OCI-LY7 (cell line): ENCODE measurements around the gene CABP2. TPM values are rescaled to one million over a fixed set of nuclear protein-coding genes. Genes with fewer than 3 reads are reported as not detected.
A peak's percentile ranks its signal among the peaks of the same experiment; 100 is the strongest.
"Not testable (repeated sequence)": the region's sequence is repeated elsewhere in the genome, so short reads cannot be mapped to it uniquely, and the experiment has no call there.

Experiments
- BruUV-seq: library from RNA; stranded (reverse); fragments of 400-500 nt; replicated peaks from 2 replicates; lab custom pipeline; 2021; lab: Mats Ljungman, UMichigan
- CTCF ChIA-PET: fragments of 300-600 bp; sonication (Branson Sonifier 250); formaldehyde crosslinking; loops from one replicate; lab custom pipeline; 2022; ENCODE audit warnings: antibody characterized with exemption; ENCODE audit not compliant: unreplicated experiment; lab: Charles Lee
- POLR2A ChIA-PET: fragments of 300-600 bp; sonication (Branson Sonifier 250); formaldehyde crosslinking; loops from one replicate; lab custom pipeline; 2022; ENCODE audit warnings: antibody characterized with exemption; lab: Charles Lee
- DNase-seq: peaks from one replicate; pipeline ENCODE4 v3.0.0-alpha.2; 2015; ENCODE audit warnings: low spot score
- H2AFZ ChIP-seq: fragments of 200-600 bp; sonication (generic), shearing (Covaris generic); 2 replicates; pipeline ENCODE4 v1.6.1; 2014; ENCODE audit warnings: mild to moderate bottlenecking, antibody characterized with exemption, low read length, moderate library complexity
- H3K27ac ChIP-seq: fragments of 200-600 bp; sonication (generic); 2 replicates; pipeline ENCODE4 v1.5.1; 2014; ENCODE audit warnings: mixed run types, low read depth, mild to moderate bottlenecking, moderate library complexity, low read length, inconsistent platforms; ENCODE audit not compliant: poor library complexity, severe bottlenecking
- H3K36me3 ChIP-seq: fragments of 200-600 bp; sonication (generic); 2 replicates; pipeline ENCODE4 v1.6.1; 2014; ENCODE audit warnings: mild to moderate bottlenecking, antibody characterized with exemption, low read length, moderate library complexity, mixed read lengths; ENCODE audit not compliant: insufficient read depth
- H3K4me1 ChIP-seq: fragments of 200-600 bp; sonication (generic); 2 replicates; pipeline ENCODE4 v1.5.1; 2014; ENCODE audit warnings: mild to moderate bottlenecking, low read length; ENCODE audit not compliant: insufficient read depth, poor library complexity, severe bottlenecking
- H3K4me2 ChIP-seq: fragments of 200-600 bp; sonication (generic); 2 replicates; pipeline ENCODE4 v1.6.1; 2014; ENCODE audit warnings: mild to moderate bottlenecking, low read length
- H3K4me3 ChIP-seq: fragments of 200-600 bp; sonication (generic); 2 replicates; pipeline ENCODE4 v1.5.1; 2014; ENCODE audit warnings: mild to moderate bottlenecking, low read depth, low read length; ENCODE audit not compliant: poor library complexity, severe bottlenecking
- H3K79me2 ChIP-seq: fragments of 200-600 bp; sonication (generic); 2 replicates; pipeline ENCODE4 v1.6.1; 2016; ENCODE audit warnings: low read depth, mild to moderate bottlenecking, low read length, moderate library complexity, mixed read lengths; ENCODE audit not compliant: insufficient read depth
- H3K9me2 ChIP-seq: fragments of 200-600 bp; sonication (generic); 2 replicates; pipeline ENCODE4 v1.6.1; 2016; ENCODE audit warnings: mild to moderate bottlenecking, low read length, mixed read lengths; ENCODE audit not compliant: insufficient read depth
- H3K9me3 ChIP-seq: fragments of 200-600 bp; sonication (generic); 2 replicates; pipeline ENCODE4 v1.6.1; 2014; ENCODE audit warnings: mild to moderate bottlenecking, mixed run types, low read length, mixed read lengths
- H4K20me1 ChIP-seq: fragments of 200-600 bp; sonication (generic); 2 replicates; pipeline ENCODE4 v1.6.1; 2014; ENCODE audit warnings: mild to moderate bottlenecking, antibody characterized with exemption, low read length, moderate library complexity, mixed read lengths; ENCODE audit not compliant: insufficient read depth
- EZH2phosphoT487 ChIP-seq: fragments of 200-600 bp; sonication (generic); IDR thresholded peaks from 2 replicates; pipeline ENCODE4 v1.6.1; 2018; ENCODE audit warnings: low read depth, borderline replicate concordance, mild to moderate bottlenecking, mixed run types, antibody characterized with exemption, low read length, moderate library complexity, mixed read lengths
- intact Hi-C: fragments of 100-400 bp; cut with micrococcal nuclease; formaldehyde crosslinking; loops from one replicate; pipeline ENCODE4 v1.10.0; 2022; ENCODE audit not compliant: unreplicated experiment
- total RNA-seq, 2 experiments: library from RNA; depleted of rRNA in 1 of 2; stranded (reverse); fragments of >200 nt in 1 of 2; shearing (Covaris generic) in 1 of 2; gene quantifications; 2 replicates each; pipeline ENCODE4 v1.2.3, GENCODE V29; 2014 to 2022
- TF ChIP-seq, protein P1 (sequence below): fragments of 200-600 bp; sonication (generic); conservative IDR thresholded peaks from 2 replicates; pipeline ENCODE4 v1.5.1; 2014; ENCODE audit warnings: mild to moderate bottlenecking, antibody characterized with exemption, low read length, moderate library complexity, mixed read lengths

CABP2 gene
- total RNA-seq, 2 experiments from 2014 or later: not detected

DNA sequence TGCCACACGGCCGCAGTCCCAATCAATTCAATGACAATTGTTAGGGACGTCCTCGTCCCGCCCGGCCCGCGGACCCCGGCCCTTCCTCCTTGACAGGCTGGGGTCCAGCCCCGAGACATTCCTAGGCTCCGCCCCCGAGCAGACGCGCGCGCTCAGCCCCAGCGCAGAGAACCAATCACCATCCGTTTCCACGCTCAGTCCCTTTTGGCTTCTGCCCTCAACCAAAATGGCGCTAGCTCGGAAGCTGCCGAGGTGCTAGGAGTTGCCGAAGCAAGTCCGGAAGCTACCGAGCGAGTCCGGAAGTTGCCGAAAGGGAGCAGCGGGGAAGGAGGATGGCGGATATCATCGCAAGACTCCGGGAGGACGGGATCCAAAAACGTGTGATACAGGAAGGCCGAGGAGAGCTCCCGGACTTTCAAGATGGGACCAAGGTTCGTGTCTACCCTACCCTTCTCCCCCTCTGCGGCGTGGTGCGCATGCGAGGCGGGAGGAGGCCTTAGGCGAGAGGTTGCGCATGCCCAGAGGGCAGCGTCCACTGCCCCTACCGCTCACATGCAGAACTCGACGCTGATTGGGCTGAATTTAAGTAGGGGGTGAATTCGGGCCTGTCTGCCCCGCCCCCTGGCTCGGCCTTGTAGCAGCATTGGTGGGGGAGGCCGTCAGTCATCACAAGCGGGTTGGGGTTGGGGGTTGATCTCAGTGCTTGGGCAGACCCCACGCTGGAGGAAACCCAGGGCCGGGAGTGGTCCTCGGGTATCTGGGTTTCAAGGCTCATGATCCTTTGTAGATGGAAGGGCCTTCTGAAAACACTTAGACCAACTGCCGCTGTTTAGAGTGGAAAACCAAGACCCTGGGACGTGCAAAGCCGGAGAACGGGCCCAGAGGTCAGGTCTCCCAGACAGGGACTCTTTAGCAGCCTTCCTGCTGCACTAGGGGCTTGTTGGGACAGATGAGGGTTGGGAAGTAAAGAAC lies 40.1 kb downstream of the CABP2 start, which contains the start of gene AIP:
Gene AIP (plus strand): TSS at position 200 of the 972 bp plus-strand sequence. CDS start 133 bp downstream, at position 333.
- peak; percentile 99 for DNase-seq
- no peak for TF ChIP-seq EZH2phosphoT487
- TF ChIP-seq, protein P1, sequence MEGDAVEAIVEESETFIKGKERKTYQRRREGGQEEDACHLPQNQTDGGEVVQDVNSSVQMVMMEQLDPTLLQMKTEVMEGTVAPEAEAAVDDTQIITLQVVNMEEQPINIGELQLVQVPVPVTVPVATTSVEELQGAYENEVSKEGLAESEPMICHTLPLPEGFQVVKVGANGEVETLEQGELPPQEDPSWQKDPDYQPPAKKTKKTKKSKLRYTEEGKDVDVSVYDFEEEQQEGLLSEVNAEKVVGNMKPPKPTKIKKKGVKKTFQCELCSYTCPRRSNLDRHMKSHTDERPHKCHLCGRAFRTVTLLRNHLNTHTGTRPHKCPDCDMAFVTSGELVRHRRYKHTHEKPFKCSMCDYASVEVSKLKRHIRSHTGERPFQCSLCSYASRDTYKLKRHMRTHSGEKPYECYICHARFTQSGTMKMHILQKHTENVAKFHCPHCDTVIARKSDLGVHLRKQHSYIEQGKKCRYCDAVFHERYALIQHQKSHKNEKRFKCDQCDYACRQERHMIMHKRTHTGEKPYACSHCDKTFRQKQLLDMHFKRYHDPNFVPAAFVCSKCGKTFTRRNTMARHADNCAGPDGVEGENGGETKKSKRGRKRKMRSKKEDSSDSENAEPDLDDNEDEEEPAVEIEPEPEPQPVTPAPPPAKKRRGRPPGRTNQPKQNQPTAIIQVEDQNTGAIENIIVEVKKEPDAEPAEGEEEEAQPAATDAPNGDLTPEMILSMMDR: no peak
- H3K9me3 ChIP-seq: no peaks in the 10 kb centered on the region
- H3K4me2 ChIP-seq: peak within 1 kb of the TSS; percentile 95
- peak within 1 kb of the TSS; percentile 71 for H3K4me3 ChIP-seq
- H3K79me2 ChIP-seq: peaks cover 28% of the 10 kb centered on the region; the same call in 1 of the 2 replicates
- no peaks in the 10 kb centered on the region for H3K9me2 ChIP-seq
- peak within 1 kb of the TSS; percentile 71 for H2AFZ ChIP-seq
- peaks cover 44% of the 10 kb centered on the region for H3K4me1 ChIP-seq
- intact Hi-C loops: loop anchor here (5.0 kb wide), 1 partner anchor 131 kb away; the partner anchor contains the start of gene POLD4
- no TSS peak for BruUV-seq
- H3K36me3 ChIP-seq: peaks cover 11% of the 10 kb centered on the region
- ChIA-PET CTCF (interaction anchor here (1.0 kb wide), 1 partner anchor 96 kb away, joined by 5 read pairs; no protein-coding TSS in a partner anchor), POLR2A (interaction anchor here (0.5 to 1.8 kb wide), 7 partner anchors 12 to 237 kb away, joined by 3 to 6 read pairs (median 3); partner anchors contain the start of genes PTPRCAP and TBC1D10C)
- no peaks in the 10 kb centered on the region for H4K20me1 ChIP-seq
- H3K27ac ChIP-seq: peak within 1 kb of the TSS; percentile 87

DNA sequence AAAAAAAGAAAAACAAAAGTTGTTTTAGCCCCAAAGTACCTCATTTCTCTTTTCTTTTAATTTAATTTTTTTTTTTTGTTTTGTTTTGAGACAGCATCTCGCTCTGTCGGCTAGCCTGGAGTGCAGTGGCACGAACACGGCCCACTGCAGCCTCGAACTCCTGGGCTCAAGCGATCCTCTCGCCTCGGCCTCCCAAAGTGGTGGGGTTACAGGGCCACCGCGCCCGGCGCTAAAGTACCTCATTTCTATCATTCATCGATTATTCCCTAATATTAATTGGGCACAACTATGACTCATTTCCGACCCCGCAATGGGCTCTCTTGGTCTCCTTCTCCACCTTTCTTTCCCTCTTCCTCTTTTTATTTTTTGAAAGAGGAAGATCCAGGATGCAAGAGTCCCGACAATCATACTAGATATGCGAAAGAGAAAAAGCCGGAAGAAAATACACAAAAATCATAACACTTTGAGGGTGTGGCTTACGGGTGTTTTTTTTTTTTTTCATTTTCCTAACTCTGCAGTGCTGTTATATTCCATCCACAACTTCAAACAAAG lies 40.9 kb downstream of the CABP2 start:
- intact Hi-C loops: loop anchor here (5.0 kb wide), 1 partner anchor 130 kb away; the partner anchor contains the start of gene POLD4
- Histone ChIP-seq H3K79me2 (peaks cover 28% of the 10 kb centered on the region; the same call in 1 of the 2 replicates), H3K4me3 (peak overlapping the region; percentile 71), H3K9me3 (no peaks in the 10 kb centered on the region), H3K36me3 (peaks cover 5% of the 10 kb centered on the region), H3K9me2 (no peaks in the 10 kb centered on the region), H2AFZ (peak overlapping the region; percentile 71), H3K27ac (peak overlapping the region; percentile 87), H3K4me2 (peak overlapping the region; percentile 95), H3K4me1 (peaks cover 44% of the 10 kb centered on the region), H4K20me1 (no peaks in the 10 kb centered on the region)
- TF ChIP-seq, protein P1: no peak
- TF ChIP-seq EZH2phosphoT487: no peak
- no peak for DNase-seq
- CTCF ChIA-PET: interaction anchor here (1.0 kb wide), 1 partner anchor 96 kb away, joined by 5 read pairs; no protein-coding TSS in a partner anchor
- POLR2A ChIA-PET: interaction anchor here (0.5 to 1.8 kb wide), 3 partner anchors 14 to 236 kb away, joined by 3 to 6 read pairs (median 3); no protein-coding TSS in a partner anchor
- BruUV-seq: TSS peak; percentile 96

DNA sequence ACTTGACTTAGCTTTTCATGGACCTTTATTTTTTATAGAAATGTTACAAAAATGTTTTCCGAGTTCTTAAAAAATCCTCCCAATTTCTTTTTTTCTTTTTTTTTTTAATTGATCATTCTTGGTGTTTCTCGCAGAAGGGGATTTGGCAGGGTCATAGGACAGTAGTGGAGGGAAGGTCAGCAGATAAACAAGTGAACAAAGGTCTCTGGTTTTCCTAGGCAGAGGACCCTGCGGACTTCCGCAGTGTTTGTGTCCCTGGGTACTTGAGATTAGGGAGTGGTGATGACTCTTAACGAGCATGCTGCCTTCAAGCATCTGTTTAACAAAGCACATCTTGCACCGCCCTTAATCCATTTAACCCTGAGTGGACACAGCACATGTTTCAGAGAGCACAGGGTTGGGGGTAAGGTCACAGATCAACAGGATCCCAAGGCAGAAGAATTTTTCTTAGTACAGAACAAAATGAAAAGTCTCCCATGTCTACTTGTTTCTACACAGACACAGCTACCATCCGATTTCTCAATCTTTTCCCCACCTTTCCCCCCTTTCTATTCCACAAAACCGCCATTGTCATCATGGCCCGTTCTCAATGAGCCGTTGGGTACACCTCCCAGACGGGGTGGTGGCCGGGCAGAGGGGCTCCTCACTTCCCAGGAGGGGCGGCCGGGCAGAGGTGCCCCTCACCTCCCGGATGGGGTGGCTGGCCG lies 45.7 kb downstream of the CABP2 start:
- POLR2A ChIA-PET: interaction anchor here (0.6 kb wide), 1 partner anchor 866 kb away, joined by 5 read pairs; no protein-coding TSS in a partner anchor
- H3K4me3 ChIP-seq, H2AFZ ChIP-seq, H3K9me2 ChIP-seq, H3K9me3 ChIP-seq, H3K4me2 ChIP-seq, H3K79me2 ChIP-seq, BruUV-seq, CTCF ChIA-PET, DNase-seq, H3K4me1 ChIP-seq, H3K27ac ChIP-seq, intact Hi-C loops, H3K36me3 ChIP-seq, H4K20me1 ChIP-seq: not testable (repeated sequence)

DNA sequence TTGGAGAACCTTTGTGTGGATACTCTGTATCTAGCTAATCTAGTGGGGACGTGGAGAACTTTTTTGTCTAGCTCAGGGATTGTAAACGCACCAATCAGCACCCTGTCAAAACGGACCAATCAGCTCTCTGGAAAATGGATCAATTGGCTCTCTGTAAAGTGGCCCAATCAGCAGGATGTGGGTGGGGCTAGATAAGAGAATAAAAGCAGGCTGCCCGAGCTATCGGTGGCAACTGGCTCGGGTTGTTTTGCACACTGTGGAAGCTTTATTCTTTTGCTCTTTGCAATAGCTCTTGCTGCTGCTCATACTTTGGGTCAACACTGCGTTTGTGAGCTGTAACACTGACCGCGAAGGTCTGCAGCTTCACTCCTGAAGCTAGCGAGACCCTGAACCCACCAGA lies 46.6 kb downstream of the CABP2 start:
- BruUV-seq, POLR2A ChIA-PET, H2AFZ ChIP-seq, intact Hi-C loops, H3K4me3 ChIP-seq, H3K4me2 ChIP-seq, H3K36me3 ChIP-seq, H3K79me2 ChIP-seq, H3K4me1 ChIP-seq, H3K9me3 ChIP-seq, H4K20me1 ChIP-seq, H3K27ac ChIP-seq, CTCF ChIA-PET, DNase-seq, H3K9me2 ChIP-seq: not testable (repeated sequence)
